Stimulated activated memory B cell treated with anti-CD40 and anti-IgM and Interleukin-4, amounts not matched to agents 10 μg/mL and 1 μg/mL and 100 μg/mL, for 72 hours (primary cell): ENCODE data around the gene GPR89A.
"Not testable (repeated sequence)": the region's sequence is repeated elsewhere in the genome, so short reads cannot be mapped to it uniquely, and the experiment has no call there.

Source experiments
- ATAC-seq: fragments of 150-1000 bp; cut with Tn5 transposase; 2 replicates; pipeline ENCODE4 v1.10.0; 2021
- H3K27ac Mint-ChIP-seq: one replicate; pipeline ENCODE4 v1.8.0; 2022; ENCODE audit warnings: mild to moderate bottlenecking, mixed read lengths
- H3K27me3 Mint-ChIP-seq: one replicate; pipeline ENCODE4 v1.8.0; 2022; ENCODE audit warnings: mixed read lengths
- H3K36me3 Mint-ChIP-seq: one replicate; pipeline ENCODE4 v1.8.0; 2022; ENCODE audit warnings: mixed read lengths
- H3K4me1 Mint-ChIP-seq: one replicate; pipeline ENCODE4 v1.8.0; 2022; ENCODE audit warnings: mixed read lengths
- H3K4me3 Mint-ChIP-seq: one replicate; pipeline ENCODE4 v1.8.0; 2022; ENCODE audit warnings: mild to moderate bottlenecking, moderate library complexity, mixed read lengths
- H3K9me3 Mint-ChIP-seq: one replicate; pipeline ENCODE4 v1.8.0; 2022; ENCODE audit warnings: mixed read lengths

Gene GPR89A

DNA sequence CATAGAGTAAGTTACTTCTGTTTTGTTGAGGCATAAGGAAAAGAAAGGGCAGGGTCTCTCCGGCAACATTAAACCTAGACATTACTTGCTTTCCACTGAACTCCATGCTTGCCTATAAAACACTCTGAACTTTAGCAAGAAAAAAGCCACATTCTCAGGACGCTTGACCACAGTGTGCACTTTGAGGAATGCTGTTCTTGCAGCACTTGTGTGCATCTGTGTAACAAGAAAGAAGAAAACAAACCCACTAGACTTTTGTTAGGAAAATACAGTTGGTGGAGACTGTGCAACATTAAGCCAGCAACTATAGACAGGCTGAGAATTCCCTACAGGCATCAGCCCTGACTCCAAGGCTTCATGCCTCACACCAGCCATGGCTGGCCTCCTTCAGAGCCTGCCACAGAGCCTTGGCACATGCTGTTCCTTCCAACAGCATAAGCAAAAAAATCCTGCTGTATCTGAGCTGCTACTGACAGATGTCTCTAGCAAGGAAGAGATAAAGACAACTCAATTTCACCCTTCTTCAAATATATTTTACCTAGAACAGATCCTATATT is 93.6 kb downstream of the GPR89A start:
- ATAC-seq: no peak
- no peak overlapping the region for H3K4me3 Mint-ChIP-seq
- no peaks in the 10 kb centered on the region for H3K36me3 Mint-ChIP-seq
- no peak overlapping the region for H3K27ac Mint-ChIP-seq
- peaks cover 8% of the 10 kb centered on the region for H3K27me3 Mint-ChIP-seq
- no peaks in the 10 kb centered on the region for H3K4me1 Mint-ChIP-seq
- H3K9me3 Mint-ChIP-seq: no peaks in the 10 kb centered on the region

DNA sequence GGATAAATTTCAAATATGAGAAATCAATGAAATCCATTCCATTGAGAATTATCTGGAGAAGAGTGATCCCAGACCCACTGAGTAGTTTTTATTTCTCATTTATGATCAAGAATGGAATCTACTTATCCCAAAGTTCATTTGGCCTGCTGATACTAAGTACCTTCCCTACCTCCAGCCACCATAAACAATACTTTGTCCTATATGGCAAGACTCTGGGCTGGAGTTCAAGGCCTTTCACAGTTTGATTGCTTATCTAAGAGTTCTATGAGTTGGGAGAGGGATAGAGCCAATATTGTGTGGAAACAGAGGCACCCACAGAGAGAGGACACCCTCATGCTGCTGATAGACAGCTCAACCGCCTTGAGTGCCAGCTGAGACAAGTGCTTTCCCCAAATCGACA is 94.3 kb downstream of the GPR89A start:
- no peak for ATAC-seq
- Mint-ChIP-seq H3K36me3 (no peaks in the 10 kb centered on the region), H3K9me3 (no peaks in the 10 kb centered on the region), H3K4me1 (no peaks in the 10 kb centered on the region), H3K4me3 (no peak overlapping the region), H3K27me3 (peaks cover 8% of the 10 kb centered on the region), H3K27ac (no peak overlapping the region)

DNA sequence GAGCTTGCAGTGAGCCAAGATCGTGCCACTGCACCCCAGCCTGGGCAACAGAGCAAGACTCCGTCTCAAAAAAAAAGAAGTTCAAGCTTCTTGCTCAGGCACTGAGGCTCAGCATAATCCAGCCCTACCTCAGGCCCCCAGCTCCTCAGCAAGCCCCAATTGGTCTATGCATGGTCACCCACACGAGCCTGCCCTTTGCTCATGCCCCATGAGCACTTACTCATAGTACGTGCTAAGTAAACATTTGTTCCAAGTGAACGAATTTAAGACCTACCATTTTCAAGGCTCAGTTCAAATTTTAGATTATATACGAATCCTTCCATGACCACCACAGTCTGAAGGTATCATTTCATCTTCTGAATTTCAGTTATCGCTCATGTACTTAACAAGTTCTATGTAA is 95.0 kb downstream of the GPR89A start:
- Mint-ChIP-seq H3K27ac (no peak overlapping the region), H3K36me3 (no peaks in the 10 kb centered on the region), H3K9me3 (no peaks in the 10 kb centered on the region), H3K27me3 (peaks cover 8% of the 10 kb centered on the region), H3K4me3 (no peak overlapping the region), H3K4me1 (peaks cover 2% of the 10 kb centered on the region)
- no peak for ATAC-seq

GRCh38 chr1:145705622-145706021 is 97.8 kb downstream of the GPR89A start:
- peaks cover 6% of the 10 kb centered on the region for H3K4me1 Mint-ChIP-seq
- ATAC-seq: no peak
- no peak overlapping the region for H3K4me3 Mint-ChIP-seq
- H3K9me3 Mint-ChIP-seq: peaks cover 2% of the 10 kb centered on the region
- no peaks in the 10 kb centered on the region for H3K36me3 Mint-ChIP-seq
- no peak overlapping the region for H3K27ac Mint-ChIP-seq
- H3K27me3 Mint-ChIP-seq: peaks cover 17% of the 10 kb centered on the region

- Mint-ChIP-seq H3K4me3 (no peak overlapping the region), H3K4me1 (peaks cover 6% of the 10 kb centered on the region), H3K9me3 (peaks cover 2% of the 10 kb centered on the region), H3K27ac (no peak overlapping the region), H3K27me3 (peaks cover 17% of the 10 kb centered on the region), H3K36me3 (no peaks in the 10 kb centered on the region)
- ATAC-seq: no peak
Observed at GRCh38 chr1:145706086-145706664, 98.4 kb downstream of the GPR89A start.

GRCh38 chr1:145707183-145707867 is 99.5 kb downstream of the GPR89A start, which contains the start of gene PDZK1:
TSS of gene PDZK1 (minus strand) at chr1:145707368. CDS start at chr1:145688021, 19,347 bp downstream.
- Mint-ChIP-seq H3K27ac (no peak within 1 kb of the TSS), H3K27me3 (peaks cover 17% of the 10 kb centered on the region), H3K4me1 (peaks cover 6% of the 10 kb centered on the region), H3K4me3 (no peak within 1 kb of the TSS), H3K36me3 (no peaks in the 10 kb centered on the region), H3K9me3 (peaks cover 2% of the 10 kb centered on the region)
- ATAC-seq: no peak

- Mint-ChIP-seq H3K4me1 (peaks cover 6% of the 10 kb centered on the region), H3K9me3 (peaks cover 2% of the 10 kb centered on the region), H3K27ac (no peak overlapping the region), H3K27me3 (peaks cover 15% of the 10 kb centered on the region), H3K36me3 (no peaks in the 10 kb centered on the region), H3K4me3 (no peak overlapping the region)
- ATAC-seq: no peak
Observed at GRCh38 chr1:145708063-145708462, 100.3 kb downstream of the GPR89A start.

GRCh38 chr1:145710291-145711027 is 102.7 kb downstream of the GPR89A start:
- Mint-ChIP-seq H3K9me3 (peaks cover 2% of the 10 kb centered on the region), H3K27me3 (peaks cover 8% of the 10 kb centered on the region), H3K36me3 (no peaks in the 10 kb centered on the region), H3K4me3 (no peak overlapping the region), H3K4me1 (peaks cover 6% of the 10 kb centered on the region), H3K27ac (no peak overlapping the region)
- ATAC-seq: no peak

DNA sequence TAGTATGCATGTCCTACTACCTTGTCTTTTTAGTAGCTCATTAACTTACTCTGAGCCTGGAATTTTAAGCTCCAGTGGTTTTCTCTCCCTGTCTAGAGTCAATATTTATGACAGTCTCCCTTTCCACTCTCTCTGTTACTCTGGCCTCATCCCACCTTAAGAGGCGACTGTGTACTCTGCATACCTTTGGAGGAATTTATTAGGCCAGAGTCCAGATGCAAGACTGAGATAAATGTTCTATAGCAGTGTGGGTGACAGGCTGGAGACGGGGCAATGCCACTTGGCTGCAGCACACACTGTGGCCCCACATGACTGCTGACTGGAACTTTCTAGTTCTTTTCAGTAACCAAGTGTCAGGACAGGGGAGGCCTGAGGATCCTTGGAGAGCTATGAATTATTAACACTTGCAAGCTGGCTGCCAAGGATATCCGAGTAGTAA is 103.4 kb downstream of the GPR89A start:
- H3K9me3 Mint-ChIP-seq: peaks cover 2% of the 10 kb centered on the region
- H3K4me3 Mint-ChIP-seq: no peak overlapping the region
- H3K27ac Mint-ChIP-seq: no peak overlapping the region
- no peak for ATAC-seq
- peaks cover 6% of the 10 kb centered on the region for H3K4me1 Mint-ChIP-seq
- no peaks in the 10 kb centered on the region for H3K36me3 Mint-ChIP-seq
- H3K27me3 Mint-ChIP-seq: peaks cover 8% of the 10 kb centered on the region

- Mint-ChIP-seq H3K4me3 (no peak overlapping the region), H3K27me3 (peaks cover 8% of the 10 kb centered on the region), H3K27ac (no peak overlapping the region), H3K36me3 (no peaks in the 10 kb centered on the region), H3K9me3 (peaks cover 2% of the 10 kb centered on the region), H3K4me1 (no peaks in the 10 kb centered on the region)
- ATAC-seq: no peak
Observed at GRCh38 chr1:145714524-145715111, 106.8 kb downstream of the GPR89A start.

DNA sequence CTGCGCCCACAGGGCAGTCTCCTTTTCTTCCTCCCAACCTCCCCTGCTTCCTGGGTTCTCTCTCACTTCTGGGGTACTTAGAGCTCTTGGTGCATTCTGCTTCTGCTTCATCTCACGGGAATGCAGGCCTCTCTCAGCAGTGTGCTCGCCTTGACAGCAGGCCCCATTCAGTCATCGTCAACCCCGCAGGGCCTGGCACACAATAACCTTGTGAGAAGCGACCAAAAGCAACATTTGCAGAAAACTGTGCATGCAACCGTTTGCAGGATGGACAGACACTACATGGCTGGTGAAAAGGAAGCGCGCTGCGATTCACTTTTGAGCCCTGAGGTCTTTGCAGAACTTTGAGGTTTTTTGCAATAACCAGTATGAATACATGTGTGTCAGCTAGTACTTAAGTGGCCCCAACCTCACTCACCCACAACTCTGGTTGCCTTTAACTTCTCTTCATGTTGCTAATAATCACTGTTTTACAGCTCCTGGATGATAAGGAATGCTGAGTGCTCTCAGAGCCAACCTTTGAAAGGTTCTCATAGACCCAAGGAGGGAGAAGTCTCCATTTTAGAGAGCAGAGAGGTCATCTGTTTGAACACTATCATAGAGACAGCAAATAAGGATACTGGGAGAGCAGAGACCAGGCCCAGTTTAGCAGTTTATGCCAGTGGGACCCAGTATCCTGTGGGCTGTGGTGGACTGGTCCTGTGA is 109.0 kb downstream of the GPR89A start:
- no peaks in the 10 kb centered on the region for H3K36me3 Mint-ChIP-seq
- H3K4me3 Mint-ChIP-seq: no peak overlapping the region
- H3K27me3 Mint-ChIP-seq: peaks cover 13% of the 10 kb centered on the region
- no peaks in the 10 kb centered on the region for H3K9me3 Mint-ChIP-seq
- ATAC-seq: no peak
- peaks cover 11% of the 10 kb centered on the region for H3K4me1 Mint-ChIP-seq
- H3K27ac Mint-ChIP-seq: no peak overlapping the region

DNA sequence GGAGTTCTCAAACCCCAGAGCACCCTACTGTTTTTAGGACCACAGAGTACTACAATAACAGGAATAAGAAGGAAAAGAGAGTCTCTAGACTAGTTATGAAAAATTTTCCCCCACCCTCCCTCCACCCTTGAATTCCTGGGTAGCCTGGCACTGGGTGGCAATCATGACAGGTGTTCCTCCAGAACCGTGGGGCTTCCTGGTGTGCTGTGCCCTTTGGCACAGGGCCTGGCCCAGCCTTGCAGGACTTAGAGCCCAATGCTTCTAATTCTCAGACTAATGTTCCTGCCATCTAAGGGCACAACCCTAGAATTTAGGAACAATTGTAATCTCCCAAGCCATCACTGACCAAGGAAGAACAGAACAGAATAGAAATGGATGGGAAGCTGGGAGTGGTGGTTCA is 110.0 kb downstream of the GPR89A start:
- H3K4me3 Mint-ChIP-seq: no peak overlapping the region
- H3K9me3 Mint-ChIP-seq: no peaks in the 10 kb centered on the region
- H3K36me3 Mint-ChIP-seq: no peaks in the 10 kb centered on the region
- no peak for ATAC-seq
- no peak overlapping the region for H3K27ac Mint-ChIP-seq
- peaks cover 16% of the 10 kb centered on the region for H3K27me3 Mint-ChIP-seq
- peaks cover 12% of the 10 kb centered on the region for H3K4me1 Mint-ChIP-seq

DNA sequence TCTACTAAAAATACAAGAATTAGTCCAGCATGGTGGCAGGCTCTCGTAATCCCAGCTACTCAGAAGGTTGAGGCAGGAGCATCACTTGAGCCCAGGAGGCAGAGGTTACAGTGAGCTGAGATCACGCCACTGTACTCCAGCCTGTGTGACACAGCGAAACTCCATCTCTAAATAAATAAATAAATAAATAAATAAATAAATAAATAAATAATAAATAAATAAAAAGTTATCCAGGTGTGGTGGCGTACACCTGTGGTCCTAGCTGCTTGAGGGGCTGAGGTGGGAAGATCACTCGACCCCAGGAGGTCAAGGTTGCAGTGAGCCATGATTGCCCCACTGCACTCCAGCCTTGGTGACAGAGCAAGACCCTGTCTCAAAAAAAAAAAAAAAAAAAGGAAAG is 110.7 kb downstream of the GPR89A start:
- H3K4me1 Mint-ChIP-seq: peaks cover 12% of the 10 kb centered on the region
- not testable (repeated sequence) for ATAC-seq, H3K36me3 Mint-ChIP-seq, H3K4me3 Mint-ChIP-seq, H3K9me3 Mint-ChIP-seq, H3K27ac Mint-ChIP-seq
- H3K27me3 Mint-ChIP-seq: peaks cover 16% of the 10 kb centered on the region

DNA sequence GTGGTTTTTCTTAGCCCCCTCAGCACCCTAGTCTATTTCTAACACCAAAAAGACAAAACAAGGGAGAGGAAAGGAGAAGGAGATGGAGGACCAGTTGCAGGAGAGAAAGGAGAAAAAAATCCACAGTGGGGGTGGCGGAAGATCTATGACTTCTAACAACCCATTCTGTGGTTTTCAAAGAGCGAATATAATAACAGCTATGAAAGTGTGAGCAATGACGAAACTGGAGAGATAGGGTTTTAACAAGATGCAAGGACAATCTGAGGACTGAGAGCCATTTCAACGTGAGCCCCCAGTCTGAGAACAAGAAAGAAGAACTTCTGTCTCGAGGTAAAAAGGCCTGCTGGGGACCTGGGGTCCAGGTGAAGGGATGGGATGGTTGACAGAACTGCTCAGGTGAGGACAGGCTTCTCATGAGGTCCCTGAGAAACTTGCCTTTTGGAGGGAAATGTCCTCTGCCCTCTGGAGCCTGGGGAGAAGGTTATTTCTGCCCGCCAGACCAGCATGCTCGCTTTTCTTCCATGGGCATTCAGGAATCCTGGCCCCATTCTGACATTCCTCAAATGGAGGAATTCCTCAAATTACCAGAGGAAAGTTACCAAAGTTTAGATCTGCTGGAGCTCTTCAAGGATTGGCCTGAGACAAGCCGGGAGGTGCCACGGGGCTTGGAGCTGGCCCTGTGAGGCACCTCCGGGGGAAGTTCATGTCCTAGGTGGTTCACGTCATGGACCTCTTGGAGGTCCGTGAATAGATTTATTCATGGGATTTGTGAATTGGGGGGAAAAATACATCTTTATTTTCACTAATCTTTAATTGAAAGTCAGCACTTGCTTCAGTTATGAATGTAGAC is 111.7 kb downstream of the GPR89A start, which contains the start of gene CD160:
TSS of gene CD160 (plus strand) at position 270 of the 850 bp plus-strand sequence. CDS start 8,829 bp downstream, outside the sequence.
- H3K27me3 Mint-ChIP-seq: peaks cover 16% of the 10 kb centered on the region
- no peak for ATAC-seq
- no peak within 1 kb of the TSS for H3K4me3 Mint-ChIP-seq
- peaks cover 12% of the 10 kb centered on the region for H3K4me1 Mint-ChIP-seq
- no peaks in the 10 kb centered on the region for H3K36me3 Mint-ChIP-seq
- no peaks in the 10 kb centered on the region for H3K9me3 Mint-ChIP-seq
- H3K27ac Mint-ChIP-seq: no peak within 1 kb of the TSS
